ENCODE data around the gene CBLB. TPM values are rescaled to one million over a fixed set of nuclear protein-coding genes. Genes with fewer than 3 reads are reported as not detected.

CBLB gene
- total RNA-seq, 4 donors from 2014 or later: 94.7 to 205 (median 126) TPM

- ATAC-seq (ENCODE audit: low FRiP score): no peak
- TF ChIP-seq, protein P1, sequence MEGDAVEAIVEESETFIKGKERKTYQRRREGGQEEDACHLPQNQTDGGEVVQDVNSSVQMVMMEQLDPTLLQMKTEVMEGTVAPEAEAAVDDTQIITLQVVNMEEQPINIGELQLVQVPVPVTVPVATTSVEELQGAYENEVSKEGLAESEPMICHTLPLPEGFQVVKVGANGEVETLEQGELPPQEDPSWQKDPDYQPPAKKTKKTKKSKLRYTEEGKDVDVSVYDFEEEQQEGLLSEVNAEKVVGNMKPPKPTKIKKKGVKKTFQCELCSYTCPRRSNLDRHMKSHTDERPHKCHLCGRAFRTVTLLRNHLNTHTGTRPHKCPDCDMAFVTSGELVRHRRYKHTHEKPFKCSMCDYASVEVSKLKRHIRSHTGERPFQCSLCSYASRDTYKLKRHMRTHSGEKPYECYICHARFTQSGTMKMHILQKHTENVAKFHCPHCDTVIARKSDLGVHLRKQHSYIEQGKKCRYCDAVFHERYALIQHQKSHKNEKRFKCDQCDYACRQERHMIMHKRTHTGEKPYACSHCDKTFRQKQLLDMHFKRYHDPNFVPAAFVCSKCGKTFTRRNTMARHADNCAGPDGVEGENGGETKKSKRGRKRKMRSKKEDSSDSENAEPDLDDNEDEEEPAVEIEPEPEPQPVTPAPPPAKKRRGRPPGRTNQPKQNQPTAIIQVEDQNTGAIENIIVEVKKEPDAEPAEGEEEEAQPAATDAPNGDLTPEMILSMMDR (IDR thresholded peaks at IDR 0.05): no peak
- DNase-seq (ENCODE audit: low spot score): no peak
Measured at GRCh38 chr3:105842449-105842848, 26.4 kb downstream of the CBLB start.

DNA sequence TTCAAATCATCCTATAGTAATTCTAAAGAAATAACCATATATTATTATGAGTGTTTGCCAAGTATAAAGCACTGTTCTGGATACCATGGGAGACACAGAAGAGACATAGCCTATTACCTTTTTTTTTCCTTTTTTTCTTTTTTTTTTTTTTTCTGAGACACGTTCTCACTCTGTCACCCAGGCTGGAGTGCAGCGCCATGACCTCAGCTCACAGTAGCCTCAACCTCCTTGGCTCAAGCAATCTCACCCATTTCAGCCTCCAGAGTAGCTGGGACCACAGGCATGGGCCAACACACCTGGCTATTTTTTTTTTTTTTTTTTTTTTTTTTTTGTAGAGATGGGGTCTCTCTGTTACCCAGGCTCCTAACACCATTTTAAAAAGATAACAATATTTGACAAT, 30.9 kb downstream of the CBLB start:
- no peak for DNase-seq (ENCODE audit: low spot score)
- TF ChIP-seq, protein P1 (IDR thresholded peaks at IDR 0.05): no peak
- no peak for ATAC-seq (ENCODE audit: low FRiP score)

DNA sequence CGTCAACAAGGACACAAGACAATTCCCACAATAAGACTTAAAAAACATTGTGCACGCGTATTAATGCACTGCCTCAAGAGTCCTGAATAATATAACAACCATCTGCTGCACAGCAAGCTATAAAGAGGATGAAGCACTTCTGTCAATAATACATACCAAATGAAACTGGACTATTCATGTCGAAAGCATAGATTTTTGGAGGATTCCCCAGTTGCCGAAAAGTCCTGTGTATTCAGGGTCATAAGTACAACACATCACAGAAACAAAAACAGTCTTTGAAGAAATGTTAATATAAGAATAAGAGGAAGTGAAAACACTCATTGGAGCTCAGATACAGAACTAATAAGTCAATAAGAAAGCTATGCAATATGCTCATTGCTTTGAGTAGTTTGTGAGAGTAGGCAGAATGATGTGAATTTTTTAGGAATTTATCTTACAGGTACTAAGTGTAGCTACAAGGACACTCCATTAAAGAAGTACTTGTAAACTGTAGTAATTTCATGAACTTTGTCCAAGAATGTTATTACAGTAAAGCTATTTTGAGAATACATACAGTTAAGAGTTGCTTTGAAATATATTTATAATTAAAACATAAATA, 31.6 kb downstream of the CBLB start:
- DNase-seq (ENCODE audit: low spot score) (no peak), ATAC-seq (ENCODE audit: low FRiP score) (no peak)
- TF ChIP-seq, protein P1 (IDR thresholded peaks at IDR 0.05): no peak

DNA sequence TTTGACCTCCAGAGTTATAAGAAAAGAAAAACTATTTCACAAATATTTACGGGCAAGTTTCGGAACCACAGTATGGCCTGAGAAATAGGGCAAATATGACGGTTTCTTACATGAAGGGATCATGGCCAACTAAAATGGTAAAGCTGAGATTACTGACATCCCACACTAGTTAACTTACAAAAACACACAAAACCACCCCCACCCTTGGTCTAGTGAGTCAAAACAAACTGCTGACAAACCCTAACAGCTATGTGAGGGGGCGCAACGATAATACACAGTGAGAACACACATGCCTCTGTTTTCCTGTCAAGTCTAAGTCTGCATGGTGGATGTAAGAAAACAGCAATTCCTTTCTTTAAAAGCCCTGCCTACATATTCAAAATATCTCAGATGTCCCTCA, 32.3 kb downstream of the CBLB start:
- ATAC-seq (ENCODE audit: low FRiP score): no peak
- TF ChIP-seq, protein P1 (IDR thresholded peaks at IDR 0.05): no peak

DNA sequence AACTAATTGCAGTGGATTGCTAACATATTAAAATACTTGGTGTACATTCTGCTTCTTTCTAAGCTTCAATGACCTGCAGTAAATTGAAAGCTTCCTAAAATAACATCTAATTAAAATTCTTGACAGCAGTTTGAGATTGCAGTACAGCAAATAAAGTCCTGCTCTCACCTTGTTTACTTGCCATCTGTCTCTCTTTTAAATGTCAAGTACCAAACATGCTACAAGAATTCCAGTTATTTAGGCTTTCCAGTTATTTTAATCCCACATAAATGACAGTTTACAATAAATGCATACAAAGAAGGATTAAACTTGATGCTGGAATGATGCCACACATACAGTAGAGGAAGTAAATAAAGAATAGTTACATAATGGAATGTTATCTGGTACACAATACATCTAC, 33.2 kb downstream of the CBLB start:
- no peak for ATAC-seq (ENCODE audit: low FRiP score)
- DNase-seq (ENCODE audit: low spot score): no peak
- TF ChIP-seq, protein P1 (IDR thresholded peaks at IDR 0.05): no peak

More for the DNA sequence above, 32.3 kb downstream of the CBLB start:
- no peak for DNase-seq (ENCODE audit: low spot score)

DNA sequence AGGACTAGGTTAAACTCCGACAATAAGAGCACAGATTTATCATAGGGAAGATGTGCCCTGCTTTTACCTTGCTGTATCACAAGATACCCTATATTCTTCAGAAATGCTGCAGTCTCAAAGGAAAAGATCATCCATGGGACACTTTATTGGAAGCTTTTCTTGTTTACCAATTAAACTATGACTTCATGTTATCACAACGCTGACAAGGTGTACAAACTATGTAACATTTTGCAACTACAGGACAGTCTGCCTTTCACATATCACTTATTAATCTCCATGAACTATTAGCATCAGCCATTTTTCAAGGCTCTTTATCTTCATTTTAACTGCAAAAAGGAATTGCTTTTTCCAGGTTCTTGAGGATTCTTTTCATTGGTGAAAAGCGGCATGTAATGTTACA, 34.0 kb downstream of the CBLB start:
- TF ChIP-seq, protein P1 (IDR thresholded peaks at IDR 0.05): no peak
- DNase-seq (ENCODE audit: low spot score) (no peak), ATAC-seq (ENCODE audit: low FRiP score) (no peak)

DNA sequence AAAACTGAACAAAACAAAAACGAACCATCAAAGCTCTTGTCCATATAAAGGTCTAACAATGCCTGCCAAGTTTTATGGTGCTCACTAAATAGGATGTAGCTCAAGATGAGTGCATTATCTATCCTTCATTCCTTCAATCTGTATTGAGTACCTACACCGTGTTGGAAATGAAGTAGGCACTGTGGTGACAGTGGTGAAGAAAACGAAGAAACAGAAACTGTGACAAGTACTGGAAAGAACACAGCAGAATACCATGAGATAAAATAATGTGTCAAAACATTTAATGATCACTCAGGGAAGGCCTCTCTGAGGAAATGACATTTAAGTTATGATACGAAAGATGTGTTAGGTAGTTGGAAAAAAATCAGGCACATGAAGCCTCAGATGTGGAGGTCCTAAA, 36.2 kb downstream of the CBLB start:
- ATAC-seq (ENCODE audit: low FRiP score) (no peak), DNase-seq (ENCODE audit: low spot score) (no peak)
- TF ChIP-seq, protein P1 (IDR thresholded peaks at IDR 0.05): no peak
